T-helper 2 cell treated with Interferon-gamma antibody and Interleukin-4, amounts not matched to agents 5 μg/mL and 100 μg/mL, for 36 hours (primary cell): ENCODE measurements around the gene ARL15.
"Not testable (repeated sequence)": the region's sequence is repeated elsewhere in the genome, so short reads cannot be mapped to it uniquely, and the experiment has no call there.

Experiments
- DNase-seq: peaks from one replicate; pipeline ENCODE4 v3.0.0; 2021; ENCODE audit warnings: low spot score
- H3K27ac Mint-ChIP-seq: one replicate; pipeline ENCODE4 v1.8.0; 2021; ENCODE audit warnings: mild to moderate bottlenecking, mixed read lengths
- H3K27me3 Mint-ChIP-seq: one replicate; pipeline ENCODE4 v1.8.0; 2021; ENCODE audit warnings: low read depth, mixed read lengths
- H3K36me3 Mint-ChIP-seq: one replicate; pipeline ENCODE4 v1.8.0; 2021; ENCODE audit warnings: low read depth, mixed read lengths
- H3K4me1 Mint-ChIP-seq: one replicate; pipeline ENCODE4 v1.8.0; 2021; ENCODE audit warnings: low read depth, mixed read lengths
- H3K4me3 Mint-ChIP-seq: one replicate; pipeline ENCODE4 v1.8.0; 2022; ENCODE audit warnings: mild to moderate bottlenecking, moderate library complexity, mixed read lengths
- H3K9me3 Mint-ChIP-seq: one replicate; pipeline ENCODE4 v1.8.0; 2021; ENCODE audit warnings: mixed read lengths

The ARL15 gene

DNA sequence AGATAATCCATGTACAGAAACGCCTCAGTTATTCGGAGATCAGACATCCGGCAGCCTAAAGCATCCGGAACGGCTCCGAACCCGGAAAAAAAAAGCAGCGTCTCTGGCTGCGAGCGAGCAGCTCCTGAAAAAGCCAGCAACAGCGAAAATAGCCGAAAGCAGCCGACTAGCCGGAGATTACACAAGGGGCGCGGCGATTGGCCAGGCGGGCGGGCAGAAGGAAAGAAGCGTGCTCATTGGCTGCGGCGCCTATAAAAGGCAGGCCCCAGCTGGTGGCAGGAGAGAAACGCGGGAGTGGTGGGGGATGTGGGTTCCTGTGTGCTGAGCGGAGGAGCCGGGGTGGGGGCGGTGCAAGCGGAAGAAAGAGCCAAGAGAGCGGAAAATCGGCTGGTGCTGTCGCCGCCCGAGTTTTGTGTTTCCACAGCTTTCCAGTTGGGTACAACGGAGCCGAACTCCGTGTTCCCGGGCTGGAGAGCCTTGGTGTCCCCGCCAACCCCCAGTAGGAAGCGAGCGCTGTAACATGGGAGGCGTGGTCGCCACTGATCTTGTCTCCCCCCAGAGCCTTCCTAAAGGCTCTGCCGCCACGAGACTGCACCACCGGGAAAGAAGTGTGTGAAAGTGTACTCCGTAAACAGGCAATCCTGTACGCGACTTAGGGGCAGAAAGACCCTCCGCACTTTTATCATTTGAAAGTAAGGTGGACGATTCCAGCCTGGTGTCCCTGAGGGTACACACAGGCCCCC, at the start of gene ARL15:
ARL15 (minus strand) TSS at position 141 of the 743 bp plus-strand sequence.
- peak; percentile 97 for DNase-seq
- peaks cover 24% of the 10 kb centered on the region for H3K4me1 Mint-ChIP-seq
- peak within 1 kb of the TSS; percentile 88 for H3K27ac Mint-ChIP-seq
- H3K4me3 Mint-ChIP-seq: peak within 1 kb of the TSS; percentile 86
- peaks cover 26% of the 10 kb centered on the region for H3K27me3 Mint-ChIP-seq
- H3K9me3 Mint-ChIP-seq: no peaks in the 10 kb centered on the region
- H3K36me3 Mint-ChIP-seq: no peaks in the 10 kb centered on the region

DNA sequence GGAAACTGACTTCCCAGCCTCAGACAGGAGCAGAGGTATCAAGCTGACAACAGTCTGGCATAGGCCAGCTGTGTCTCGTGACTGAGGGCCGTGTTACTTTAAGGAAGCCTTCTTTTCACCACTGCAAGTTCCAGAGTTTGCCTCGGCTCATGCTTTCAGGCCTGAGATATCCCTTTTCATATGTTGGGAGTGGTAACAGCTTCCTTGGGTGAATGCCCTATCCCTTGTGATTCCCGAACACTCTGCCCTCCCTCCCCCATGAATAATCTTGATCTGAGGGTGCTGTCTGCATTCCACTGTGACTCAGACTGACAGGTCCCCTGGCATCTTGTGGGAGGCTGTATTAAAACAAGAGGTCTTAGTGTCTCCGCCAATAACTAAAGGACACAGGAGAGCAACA, 49.7 kb upstream of the ARL15 start:
- Mint-ChIP-seq H3K4me1 (no peaks in the 10 kb centered on the region), H3K4me3 (no peak overlapping the region), H3K36me3 (no peaks in the 10 kb centered on the region), H3K27me3 (peaks cover 8% of the 10 kb centered on the region), H3K27ac (no peak overlapping the region), H3K9me3 (peaks cover 9% of the 10 kb centered on the region)
- no peak for DNase-seq

DNA sequence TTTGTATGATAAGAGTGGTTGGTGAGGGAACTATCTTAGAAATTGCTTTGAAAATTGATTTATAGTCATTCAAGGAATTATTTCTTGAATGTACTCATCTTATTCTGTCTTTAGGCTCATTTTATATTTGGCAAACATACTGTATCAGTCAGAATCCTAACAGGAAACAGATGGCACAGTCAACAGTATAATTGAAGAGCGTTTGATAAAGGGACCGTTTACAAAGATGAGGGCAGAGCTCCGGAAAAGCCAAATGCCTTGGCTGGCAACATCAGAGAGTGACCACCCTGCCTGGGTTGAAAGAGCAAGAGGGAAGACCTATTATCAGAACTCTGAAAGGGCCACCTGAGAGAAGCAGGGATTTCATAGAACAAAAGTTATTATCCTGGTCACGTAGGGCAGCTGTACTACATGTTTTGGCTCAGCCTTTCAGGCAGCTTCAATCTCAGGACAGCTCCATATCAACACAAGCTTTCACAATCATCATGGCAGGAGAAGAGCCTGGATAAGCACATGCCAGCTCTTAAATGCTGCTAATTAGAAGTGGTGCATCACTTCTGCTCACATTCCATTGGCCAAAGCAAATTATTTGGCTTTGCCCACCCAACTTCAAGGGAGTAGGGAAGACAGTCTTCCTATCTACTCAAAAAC, 47.2 kb upstream of the ARL15 start:
- Mint-ChIP-seq H3K27ac (no peak overlapping the region), H3K9me3 (peaks cover 24% of the 10 kb centered on the region), H3K4me1 (no peaks in the 10 kb centered on the region), H3K36me3 (no peaks in the 10 kb centered on the region), H3K4me3 (no peak overlapping the region), H3K27me3 (peaks cover 8% of the 10 kb centered on the region)
- DNase-seq: no peak

DNA sequence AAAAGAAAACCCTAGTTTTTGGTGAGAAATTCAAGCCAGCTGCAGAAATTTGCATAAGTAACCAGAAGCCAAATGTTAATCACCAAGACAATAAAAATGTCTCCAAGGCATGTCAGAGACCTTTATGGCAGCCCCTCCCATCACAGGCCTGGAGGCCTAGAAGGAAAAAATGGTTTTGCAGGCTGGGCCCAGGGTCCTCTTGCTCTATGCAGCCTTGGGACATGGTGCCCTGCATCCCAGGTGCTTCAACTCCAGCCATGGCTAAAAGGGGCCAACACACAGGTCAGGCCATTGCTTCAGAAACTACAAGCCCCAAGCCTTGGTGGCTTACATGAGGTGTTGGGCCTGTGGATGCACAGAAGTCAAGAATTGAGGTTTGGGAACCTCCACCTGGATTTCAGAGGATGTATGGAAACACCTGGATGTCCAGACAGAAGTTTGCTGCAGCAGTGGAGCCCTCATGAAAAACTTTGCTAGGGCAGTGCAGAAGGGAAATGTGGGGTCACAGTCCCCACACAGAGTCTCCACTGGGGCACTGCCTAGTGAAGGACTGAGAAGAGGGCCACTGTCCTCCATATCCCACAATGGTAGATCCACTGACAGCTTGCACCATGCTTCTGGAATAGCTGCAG, 43.7 kb upstream of the ARL15 start:
- H3K27ac Mint-ChIP-seq, H3K36me3 Mint-ChIP-seq, DNase-seq, H3K27me3 Mint-ChIP-seq, H3K4me1 Mint-ChIP-seq, H3K4me3 Mint-ChIP-seq: not testable (repeated sequence)
- peaks cover 25% of the 10 kb centered on the region for H3K9me3 Mint-ChIP-seq

DNA sequence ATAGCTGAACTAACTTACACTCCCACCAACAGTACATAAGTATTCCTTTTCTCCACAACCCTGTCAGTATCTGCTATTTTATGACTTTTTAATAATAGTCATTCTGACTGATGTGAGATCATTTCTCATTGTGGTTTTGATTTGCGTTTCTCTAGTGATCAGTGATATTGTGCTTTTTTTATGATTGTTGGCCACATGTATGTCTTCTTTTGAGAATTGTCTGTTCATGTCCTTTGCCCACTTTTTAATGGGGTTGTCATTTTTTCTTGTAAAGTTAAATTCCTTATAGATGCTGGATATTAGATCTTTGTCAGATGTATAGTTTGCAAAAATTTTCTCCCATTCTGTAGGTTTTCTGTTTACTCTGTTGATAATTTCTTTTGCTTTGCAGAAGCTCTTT, 42.2 kb upstream of the ARL15 start:
- not testable (repeated sequence) for H3K4me1 Mint-ChIP-seq, H3K27ac Mint-ChIP-seq, H3K4me3 Mint-ChIP-seq, DNase-seq, H3K27me3 Mint-ChIP-seq, H3K36me3 Mint-ChIP-seq
- H3K9me3 Mint-ChIP-seq: peaks cover 26% of the 10 kb centered on the region

DNA sequence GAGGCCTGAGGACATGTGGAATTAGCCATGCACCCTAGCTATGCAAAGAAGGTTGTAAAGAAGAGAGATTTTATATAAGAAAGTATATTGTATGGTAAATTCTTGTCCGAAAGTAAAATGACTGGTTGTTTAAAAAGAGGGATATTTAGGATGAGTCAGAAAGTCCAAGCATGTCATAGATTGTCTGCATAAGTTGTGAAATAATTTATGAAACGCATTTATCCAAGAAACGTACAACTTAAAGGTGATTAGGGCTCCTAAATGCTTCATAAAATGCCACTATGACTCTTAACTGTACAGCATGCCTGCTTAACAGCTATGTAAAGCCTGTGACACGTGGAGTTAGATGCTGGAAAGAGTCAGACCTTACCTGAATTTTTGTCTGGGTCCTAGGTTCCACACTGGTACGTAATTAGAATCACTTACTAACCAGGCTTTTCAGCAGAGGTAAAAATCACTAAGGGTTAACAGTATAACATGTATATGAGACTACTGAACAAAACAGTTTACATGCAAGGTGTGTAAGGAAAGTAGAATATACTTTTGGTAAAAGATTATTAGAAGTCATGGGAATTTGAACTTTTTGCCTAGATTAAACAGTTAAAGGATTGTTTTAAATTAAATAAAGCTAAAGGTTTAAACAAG, 37.0 kb upstream of the ARL15 start:
- H3K9me3 Mint-ChIP-seq: peaks cover 19% of the 10 kb centered on the region
- no peak overlapping the region for H3K27ac Mint-ChIP-seq
- no peaks in the 10 kb centered on the region for H3K36me3 Mint-ChIP-seq
- no peak overlapping the region for H3K4me3 Mint-ChIP-seq
- H3K4me1 Mint-ChIP-seq: no peaks in the 10 kb centered on the region
- H3K27me3 Mint-ChIP-seq: no peaks in the 10 kb centered on the region
- DNase-seq: no peak

DNA sequence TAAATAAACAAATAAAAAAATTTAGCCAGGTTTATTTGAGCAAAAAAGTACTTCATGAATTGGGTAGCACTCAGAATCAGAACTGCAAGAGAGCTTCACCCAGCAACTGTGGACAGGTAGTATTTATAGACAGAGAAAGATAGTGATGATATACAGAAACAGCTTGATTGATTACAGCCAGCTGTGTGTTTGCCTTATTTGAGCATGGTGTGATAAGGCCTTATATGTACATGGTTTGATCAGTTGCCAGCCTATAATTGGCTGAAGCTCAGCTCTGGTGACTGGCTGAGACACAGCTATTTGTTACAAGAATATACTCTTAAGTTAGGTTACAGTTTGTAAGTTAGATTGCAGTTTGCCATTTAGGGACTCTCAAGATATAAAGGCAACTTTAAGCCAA, 34.3 kb upstream of the ARL15 start:
- no peak overlapping the region for H3K27ac Mint-ChIP-seq

DNA sequence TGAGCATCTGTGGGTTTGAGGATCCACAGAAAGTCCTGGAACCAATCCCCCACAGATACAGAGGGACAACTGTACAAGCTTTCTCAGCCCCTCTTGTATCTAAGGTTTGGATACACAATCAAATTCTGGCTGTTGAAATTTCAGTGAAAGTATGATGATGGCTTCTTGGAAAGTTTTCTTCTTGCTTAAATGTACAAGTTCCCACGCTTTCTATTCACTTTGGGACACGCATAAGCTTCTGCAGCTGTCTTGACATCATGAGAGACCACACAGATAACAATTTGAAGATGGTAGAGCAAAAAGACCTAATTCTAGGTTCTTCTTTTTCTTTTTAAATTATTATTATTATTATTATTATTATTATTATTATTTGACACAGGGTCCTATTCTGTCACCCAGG, 31.6 kb upstream of the ARL15 start:
- Mint-ChIP-seq H3K27me3 (no peaks in the 10 kb centered on the region), H3K4me3 (no peak overlapping the region), H3K27ac (no peak overlapping the region), H3K36me3 (no peaks in the 10 kb centered on the region), H3K9me3 (peaks cover 16% of the 10 kb centered on the region), H3K4me1 (no peaks in the 10 kb centered on the region)
- no peak for DNase-seq

More for the DNA sequence above, 34.3 kb upstream of the ARL15 start:
- H3K27me3 Mint-ChIP-seq: no peaks in the 10 kb centered on the region
- no peaks in the 10 kb centered on the region for H3K4me1 Mint-ChIP-seq
- H3K36me3 Mint-ChIP-seq: no peaks in the 10 kb centered on the region
- no peak overlapping the region for H3K4me3 Mint-ChIP-seq
- DNase-seq: no peak
- peaks cover 19% of the 10 kb centered on the region for H3K9me3 Mint-ChIP-seq

DNA sequence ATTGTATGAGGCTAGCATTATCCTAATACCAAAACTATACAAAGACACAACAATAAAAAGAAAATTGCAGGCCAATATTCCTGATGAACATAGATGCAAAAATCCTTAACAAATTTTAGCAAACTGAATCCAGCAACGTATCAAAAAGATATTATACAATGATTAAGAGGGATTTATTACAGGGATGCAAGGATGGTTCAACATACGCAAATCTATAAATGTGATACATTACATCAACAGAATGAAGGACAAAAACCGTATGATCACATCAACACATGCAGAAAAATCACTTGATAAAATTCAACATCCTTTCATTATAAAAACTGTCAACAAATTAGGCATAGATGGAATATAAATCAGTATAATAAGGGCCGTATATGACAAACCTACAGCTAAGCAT, 27.1 kb upstream of the ARL15 start:
- Mint-ChIP-seq H3K36me3 (no peaks in the 10 kb centered on the region), H3K27ac (no peak overlapping the region), H3K9me3 (peaks cover 4% of the 10 kb centered on the region), H3K27me3 (no peaks in the 10 kb centered on the region), H3K4me3 (no peak overlapping the region), H3K4me1 (no peaks in the 10 kb centered on the region)
- no peak for DNase-seq

DNA sequence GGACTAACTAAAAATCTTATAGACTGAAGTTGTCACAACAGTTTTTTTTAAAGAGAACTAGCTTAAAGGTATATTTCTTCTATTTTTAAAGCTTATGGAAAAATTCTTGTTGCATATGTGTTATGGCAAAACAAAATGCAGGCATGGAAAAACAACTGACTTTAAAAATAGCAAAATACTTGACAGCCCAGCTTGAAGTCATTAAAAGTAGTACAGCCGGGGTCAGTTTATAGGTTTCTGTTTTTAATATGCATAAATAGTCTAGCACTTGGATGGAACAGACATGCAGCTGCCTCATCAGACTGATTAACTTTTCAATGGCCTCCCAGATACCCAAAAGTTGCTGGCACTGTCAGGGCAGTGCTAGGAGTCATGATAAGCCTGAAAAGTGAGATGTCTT, 22.3 kb upstream of the ARL15 start:
- Mint-ChIP-seq H3K4me3 (no peak overlapping the region), H3K9me3 (no peaks in the 10 kb centered on the region), H3K27me3 (no peaks in the 10 kb centered on the region)

DNA sequence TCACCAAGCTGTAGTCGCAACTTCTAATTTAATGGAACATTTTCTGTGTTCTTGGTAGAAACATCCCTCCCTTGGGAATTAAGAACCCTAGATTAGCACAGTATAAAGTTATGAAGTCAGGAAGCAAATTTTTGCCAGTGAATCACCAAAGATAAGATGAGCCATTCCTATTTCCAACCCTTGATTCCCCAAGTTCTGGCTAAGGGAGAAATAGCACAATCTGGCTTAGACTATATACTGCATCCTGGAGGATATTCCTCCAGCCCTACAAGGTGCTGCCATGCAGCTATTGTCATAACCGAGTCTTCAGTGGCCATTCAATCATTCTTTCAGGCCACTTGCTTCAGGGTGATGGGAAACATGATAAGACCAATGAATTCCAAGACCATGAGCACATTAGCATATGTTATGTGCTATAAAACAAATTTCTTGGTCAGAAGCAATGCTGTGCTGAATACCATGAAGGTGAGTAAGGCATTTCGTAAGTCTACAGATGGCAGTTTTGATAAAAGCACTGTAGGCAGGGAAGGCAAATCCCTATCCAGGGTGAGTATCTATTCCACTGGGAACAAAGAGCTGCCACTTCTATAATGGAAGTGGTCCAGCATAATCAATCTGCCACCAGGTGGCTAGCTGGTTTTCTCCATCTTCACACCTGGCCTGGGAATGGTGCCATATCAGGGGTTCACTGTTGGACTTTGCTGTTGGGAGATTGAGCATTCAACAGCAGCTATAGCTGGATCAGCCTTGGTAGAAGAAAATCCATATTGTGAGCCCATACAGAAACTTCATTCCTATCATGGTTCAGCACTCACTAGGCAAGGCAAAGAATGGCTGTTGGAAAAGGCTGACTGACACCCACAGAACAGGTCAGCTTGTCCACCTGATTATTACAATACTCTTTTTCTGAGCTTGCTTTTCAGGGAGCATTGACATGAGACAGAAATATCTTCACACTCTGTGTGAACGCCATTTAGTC, 19.6 kb upstream of the ARL15 start:
- no peaks in the 10 kb centered on the region for H3K36me3 Mint-ChIP-seq
- peaks cover 8% of the 10 kb centered on the region for H3K27me3 Mint-ChIP-seq
- no peaks in the 10 kb centered on the region for H3K9me3 Mint-ChIP-seq
- no peak overlapping the region for H3K4me3 Mint-ChIP-seq
- DNase-seq: no peak
- H3K27ac Mint-ChIP-seq: no peak overlapping the region
- peaks cover 8% of the 10 kb centered on the region for H3K4me1 Mint-ChIP-seq

More for the DNA sequence above, 22.3 kb upstream of the ARL15 start:
- H3K27ac Mint-ChIP-seq: no peak overlapping the region
- no peaks in the 10 kb centered on the region for H3K4me1 Mint-ChIP-seq
- DNase-seq: no peak
- H3K36me3 Mint-ChIP-seq: no peaks in the 10 kb centered on the region

DNA sequence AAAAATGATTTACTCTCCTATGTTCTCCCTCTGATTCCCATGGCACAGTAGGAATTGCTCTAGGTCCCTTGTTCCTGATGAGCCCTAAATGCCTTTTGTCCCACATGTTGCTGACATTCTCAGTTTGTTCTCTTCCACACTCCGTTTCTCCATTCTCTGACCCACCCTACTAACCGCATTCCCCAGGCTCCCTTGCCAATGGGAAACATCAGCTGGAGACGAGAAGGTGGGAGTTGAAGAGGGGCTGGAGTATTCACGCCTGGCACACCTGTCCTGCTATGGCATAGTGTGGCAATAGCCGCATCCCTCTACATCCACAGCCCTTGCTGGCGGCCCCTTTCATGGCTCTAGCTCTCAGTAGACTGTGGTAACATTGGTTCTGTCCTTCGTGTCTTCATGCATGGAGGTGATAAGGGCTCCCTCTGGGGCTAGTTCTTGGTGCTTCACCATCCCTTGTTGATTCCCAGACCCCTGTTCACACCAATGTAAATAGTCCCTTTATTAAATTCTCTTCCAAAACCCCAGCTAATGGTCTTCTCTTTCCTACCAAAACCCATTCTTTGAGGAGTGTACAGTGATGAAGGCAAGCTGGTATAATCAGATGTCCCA, 16.4 kb upstream of the ARL15 start:
- Mint-ChIP-seq H3K4me1 (peaks cover 8% of the 10 kb centered on the region), H3K9me3 (no peaks in the 10 kb centered on the region), H3K27me3 (peaks cover 13% of the 10 kb centered on the region), H3K4me3 (no peak overlapping the region), H3K27ac (no peak overlapping the region), H3K36me3 (no peaks in the 10 kb centered on the region)
- DNase-seq: no peak
